HG03159 (cell line): ENCODE results near the gene LHFPL2.

Experiments
- ATAC-seq: cut with Tn5 transposase; IDR thresholded peaks from one replicate; pipeline ENCODE4 v1.9.1; 2021; ENCODE audit warnings: mild to moderate bottlenecking, moderate library complexity; ENCODE audit not compliant: unreplicated experiment

The LHFPL2 gene

GRCh38 chr5:78644741-78645300 lies 3.8 kb downstream of the LHFPL2 start:
- ATAC-seq: no peak

DNA sequence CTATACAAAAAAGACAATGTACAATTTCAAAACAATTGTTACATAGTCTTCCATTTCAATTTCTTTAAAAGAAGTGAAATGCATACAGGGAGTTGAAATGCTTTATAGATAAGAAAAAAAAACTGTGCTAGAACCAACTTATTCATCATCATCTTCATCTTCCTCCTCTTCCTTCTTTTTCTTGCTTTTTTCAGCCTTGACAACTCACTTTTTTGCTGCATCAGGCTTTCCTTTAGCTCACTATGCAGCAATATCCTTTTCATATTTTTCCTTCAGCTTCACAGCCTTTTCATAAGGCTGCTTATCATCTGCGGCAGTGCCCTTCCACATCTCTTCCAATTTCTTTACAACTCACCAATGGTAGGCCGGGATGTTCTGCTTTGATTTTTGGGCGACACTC lies 4.4 kb downstream of the LHFPL2 start:
- no peak for ATAC-seq

GRCh38 chr5:78642701-78643100 lies 5.9 kb downstream of the LHFPL2 start:
- ATAC-seq: no peak

- peak; percentile 76 for ATAC-seq
Observed at GRCh38 chr5:78640662-78641474, 7.7 kb downstream of the LHFPL2 start.

DNA sequence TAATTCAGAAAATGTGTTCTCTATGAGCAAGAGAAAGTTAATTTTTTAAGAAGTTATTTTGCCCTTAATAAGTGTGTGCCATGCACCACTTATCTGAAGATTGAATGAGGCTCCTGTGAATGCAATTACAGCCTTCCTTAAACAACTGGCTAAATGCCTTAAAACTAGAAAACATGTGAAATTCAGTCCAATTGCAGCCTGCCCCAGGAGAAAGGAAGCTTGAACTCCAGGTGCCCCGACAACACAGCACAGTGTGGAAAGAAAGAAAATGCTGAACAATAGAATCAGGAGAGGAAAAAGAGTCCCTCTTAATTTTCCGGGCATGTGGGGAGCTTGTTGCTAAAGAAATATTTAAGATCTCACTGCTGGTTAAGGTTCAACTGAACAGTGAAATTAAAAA lies 8.8 kb downstream of the LHFPL2 start:
- ATAC-seq: no peak

GRCh38 chr5:78638973-78639669 lies 9.5 kb downstream of the LHFPL2 start:
- no peak for ATAC-seq

DNA sequence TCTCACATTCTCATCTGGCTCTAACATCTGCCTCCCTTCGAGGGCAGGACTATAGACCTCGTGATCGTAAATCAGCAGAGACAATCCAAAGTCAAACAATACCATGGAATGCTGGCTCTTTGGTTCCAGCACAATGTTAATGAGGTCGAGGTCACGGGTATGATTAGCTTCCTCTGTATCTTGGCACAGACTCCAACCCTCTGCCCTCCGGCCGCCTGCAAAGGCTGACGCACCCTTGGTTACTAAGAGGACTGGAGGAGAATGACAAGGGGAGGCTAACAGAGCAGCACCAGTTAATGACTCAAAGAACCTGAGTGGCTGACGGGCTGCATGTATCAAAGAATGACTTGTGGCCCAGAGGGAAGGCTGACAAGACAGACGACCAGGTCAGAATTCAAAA lies 10.1 kb downstream of the LHFPL2 start:
- ATAC-seq: no peak

DNA sequence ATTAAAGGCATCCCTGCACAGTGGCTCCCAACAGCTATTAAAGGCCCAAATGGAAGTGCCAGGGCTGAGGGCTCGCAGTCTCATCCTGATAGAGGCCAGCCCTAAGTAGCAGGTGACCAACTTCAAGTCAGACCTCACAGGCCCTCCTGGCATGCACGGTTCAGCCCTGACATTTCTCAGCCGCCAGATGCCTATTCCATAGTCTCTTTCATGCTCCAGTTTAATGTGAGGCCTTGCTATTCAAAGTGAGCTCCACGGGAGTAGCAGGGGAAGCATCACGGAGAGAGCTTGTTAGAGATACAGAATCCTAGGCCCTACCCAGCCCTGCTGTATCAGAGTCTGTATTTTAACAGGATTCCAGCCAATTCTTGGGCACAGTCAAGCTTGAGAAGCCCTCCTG lies 11.1 kb downstream of the LHFPL2 start:
- no peak for ATAC-seq

DNA sequence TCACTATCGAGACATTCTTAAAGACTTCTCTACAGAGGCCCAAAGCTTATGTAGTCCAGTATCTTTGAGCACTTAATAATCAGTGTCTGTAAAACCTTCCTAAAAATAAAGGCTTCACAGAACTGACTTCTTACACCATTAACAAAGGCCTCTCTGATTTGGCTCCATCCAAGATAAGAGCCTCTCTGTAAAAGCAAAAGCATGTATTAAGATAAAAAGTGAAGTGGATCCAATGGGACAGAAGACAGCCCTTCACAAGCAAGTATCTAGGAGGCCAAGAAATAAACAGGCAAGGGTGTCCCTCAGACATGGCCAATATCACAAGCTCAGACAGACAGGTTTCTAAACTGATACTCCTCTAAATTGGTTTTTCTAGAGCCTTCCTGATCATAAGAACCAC lies 11.9 kb downstream of the LHFPL2 start:
- ATAC-seq: no peak

GRCh38 chr5:78634634-78635033 lies 13.9 kb downstream of the LHFPL2 start:
- no peak for ATAC-seq

DNA sequence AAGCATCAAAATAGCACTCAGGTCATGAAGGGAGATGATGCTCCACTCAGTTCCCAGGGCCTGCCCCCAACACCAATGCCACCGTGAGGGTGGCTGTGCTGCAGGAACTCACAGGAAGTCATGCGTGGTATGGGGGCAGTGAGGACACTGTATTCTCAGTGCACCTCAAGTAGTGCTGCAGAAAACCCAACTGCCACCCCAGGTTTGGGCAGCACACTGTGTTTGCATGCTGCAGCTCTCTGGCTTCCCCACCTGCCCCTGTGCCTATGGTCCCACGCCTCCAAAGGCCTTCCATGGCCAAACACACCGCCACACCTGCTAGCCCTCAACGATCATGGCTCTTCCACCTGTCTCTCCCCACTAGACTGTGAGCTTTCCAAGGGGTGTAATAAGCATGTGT lies 14.3 kb downstream of the LHFPL2 start:
- no peak for ATAC-seq

DNA sequence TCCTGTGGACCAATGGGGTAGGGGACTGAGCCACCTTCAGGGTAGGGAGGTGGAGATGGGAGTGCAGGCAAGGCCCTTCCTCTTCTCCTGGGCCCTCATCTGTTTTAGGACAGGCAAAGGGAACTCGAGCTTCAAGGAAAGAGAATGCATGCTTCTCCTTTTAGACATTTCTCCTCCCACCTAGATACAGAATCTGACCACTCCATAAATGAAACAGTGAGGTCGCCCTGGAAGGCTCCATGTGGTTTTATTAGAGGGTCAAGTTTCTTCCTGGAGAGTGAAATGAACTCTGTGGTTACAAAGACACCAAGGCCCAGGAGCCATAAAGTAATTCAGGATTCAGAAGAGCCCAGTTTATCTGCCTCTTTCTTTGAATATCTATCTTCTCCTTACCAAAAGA lies 14.9 kb downstream of the LHFPL2 start:
- ATAC-seq: no peak

DNA sequence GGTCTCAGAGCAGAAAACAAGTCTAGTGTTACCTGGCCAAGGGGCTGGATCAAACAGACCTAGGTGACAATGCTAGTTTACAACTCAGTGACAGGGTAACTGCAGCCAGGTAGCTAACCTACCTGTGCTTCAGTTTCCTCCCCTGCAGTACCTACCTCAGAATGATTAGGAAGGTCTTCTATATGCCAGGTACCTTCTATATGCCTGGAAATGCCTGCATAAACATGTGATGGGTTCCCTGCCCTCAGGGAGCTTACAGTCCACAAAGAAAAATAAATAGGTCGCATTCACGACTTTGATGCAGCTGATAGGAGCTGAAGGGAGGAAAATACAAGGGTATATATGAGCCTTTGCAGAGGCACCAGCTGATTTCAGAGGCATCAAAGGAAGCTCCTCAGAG lies 16.1 kb downstream of the LHFPL2 start:
- no peak for ATAC-seq

- ATAC-seq: no peak
Observed at GRCh38 chr5:78631931-78632330, 16.6 kb downstream of the LHFPL2 start.

- no peak for ATAC-seq
Observed at GRCh38 chr5:78630047-78630446, 18.5 kb downstream of the LHFPL2 start.

GRCh38 chr5:78629624-78630023 lies 18.9 kb downstream of the LHFPL2 start:
- no peak for ATAC-seq

DNA sequence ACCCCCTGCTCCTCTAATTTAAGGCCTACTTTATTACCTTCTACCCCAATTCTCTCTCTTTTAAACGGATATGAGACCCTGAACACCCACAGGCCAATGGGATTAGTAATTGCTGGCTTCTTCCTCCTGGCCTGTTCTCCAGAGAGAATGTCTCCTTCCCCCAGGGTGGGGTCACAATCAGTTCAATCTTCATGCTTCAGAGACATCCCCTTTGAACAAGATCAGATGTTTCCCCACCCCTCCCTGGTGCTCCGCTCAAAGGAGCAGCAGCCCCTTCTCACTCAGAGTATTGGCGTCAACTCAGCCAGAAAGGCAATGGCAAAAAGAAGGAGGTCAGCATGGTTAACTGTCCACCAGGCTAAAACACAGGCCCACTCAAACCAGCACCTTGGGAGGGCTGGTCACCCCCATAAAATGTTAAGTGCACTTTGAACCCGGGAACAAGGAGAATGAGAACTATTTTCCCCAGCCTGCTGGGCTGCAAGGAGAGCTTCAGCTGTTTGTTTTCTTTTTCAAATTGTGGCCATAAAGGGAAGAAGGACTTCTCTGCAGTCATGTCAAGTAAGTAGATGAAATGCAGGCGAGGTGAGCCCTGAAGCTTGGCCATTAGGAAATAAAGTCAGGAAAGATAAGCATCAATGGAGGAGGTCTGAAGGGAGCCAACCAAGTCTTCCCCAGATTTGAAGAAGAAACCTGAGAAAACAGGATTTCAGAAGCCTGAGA lies 20.1 kb downstream of the LHFPL2 start:
- no peak for ATAC-seq

DNA sequence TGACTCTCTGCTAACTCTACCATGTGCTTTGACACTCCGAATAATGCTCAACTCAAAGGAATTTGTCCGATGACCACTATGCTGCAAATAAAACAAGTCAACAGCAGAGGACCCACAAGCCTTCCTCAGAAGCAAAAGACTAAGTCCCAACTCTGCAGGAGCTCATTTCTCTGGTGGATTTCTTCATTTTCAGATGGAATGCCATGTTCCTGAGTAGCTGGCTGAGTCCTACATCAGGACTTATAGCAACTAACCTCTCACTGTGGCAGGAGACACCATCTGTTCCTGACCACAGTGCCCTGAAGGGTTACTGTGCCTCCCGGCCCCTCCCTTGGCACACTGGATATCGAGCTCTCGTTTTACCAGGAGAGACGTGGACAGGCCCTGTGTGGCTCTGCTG lies 20.8 kb downstream of the LHFPL2 start:
- ATAC-seq: no peak

DNA sequence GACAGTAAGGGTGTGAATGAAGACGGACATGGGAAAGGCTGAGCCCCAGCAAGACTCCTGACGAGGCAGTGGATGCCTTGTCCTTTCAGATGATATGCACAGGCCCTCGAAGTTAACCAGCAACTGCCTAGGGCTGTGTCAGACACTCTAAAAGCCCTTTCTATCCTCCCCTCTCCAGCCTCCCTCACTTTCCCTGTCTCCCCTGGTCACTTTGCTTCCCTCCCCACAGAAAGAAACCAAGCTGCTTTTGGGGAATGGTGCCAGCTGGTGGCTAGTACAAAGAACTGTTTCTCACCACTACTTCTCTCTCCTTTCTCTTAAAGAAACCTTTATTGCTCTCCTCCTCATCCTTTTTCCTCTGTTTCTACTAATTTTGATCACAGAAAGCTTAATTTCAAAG lies 21.4 kb downstream of the LHFPL2 start:
- ATAC-seq: no peak

GRCh38 chr5:78626009-78626571 lies 22.5 kb downstream of the LHFPL2 start:
- ATAC-seq: no peak

DNA sequence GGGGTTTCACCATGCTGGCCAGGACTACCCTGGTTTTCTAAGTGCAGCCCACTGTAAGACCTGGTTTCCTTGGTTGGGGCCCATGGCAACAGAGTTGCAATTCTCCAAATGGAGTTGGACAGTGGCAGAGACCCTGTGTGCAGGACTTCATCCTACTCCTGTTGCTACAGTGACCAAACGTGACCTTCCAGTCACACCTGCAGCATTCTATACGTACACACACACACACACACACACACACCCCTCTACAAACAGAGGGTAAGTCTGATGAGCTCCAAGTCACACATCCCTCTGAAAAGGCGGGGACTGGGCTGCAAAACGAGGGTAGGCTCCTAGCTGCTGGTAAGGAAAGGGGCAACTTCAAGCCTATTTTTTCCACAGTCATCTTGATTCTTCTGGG lies 23.6 kb downstream of the LHFPL2 start:
- ATAC-seq: no peak
